Glutamatergic neuron (in vitro differentiated cells): Measurements from ENCODE around the gene TRPM2. TPM values are rescaled to one million over a fixed set of nuclear protein-coding genes. Genes with fewer than 3 reads are reported as not detected.

Experiments
- DNase-seq: peaks from one replicate; pipeline ENCODE4 v3.0.0; 2022
- H3K27ac Mint-ChIP-seq: one replicate; pipeline ENCODE4 v1.8.0; 2020; ENCODE audit warnings: mild to moderate bottlenecking, mixed read lengths, inconsistent platforms; ENCODE audit not compliant: unreplicated experiment
- H3K27me3 Mint-ChIP-seq: one replicate; pipeline ENCODE4 v1.8.0; 2020; ENCODE audit warnings: mild to moderate bottlenecking, moderate library complexity, mixed read lengths, inconsistent platforms; ENCODE audit not compliant: unreplicated experiment
- H3K36me3 Mint-ChIP-seq: one replicate; pipeline ENCODE4 v1.8.0; 2020; ENCODE audit warnings: mild to moderate bottlenecking, mixed read lengths, inconsistent platforms; ENCODE audit not compliant: unreplicated experiment
- H3K4me1 Mint-ChIP-seq: one replicate; pipeline ENCODE4 v1.8.0; 2020; ENCODE audit warnings: mild to moderate bottlenecking, low read depth, mixed read lengths, inconsistent platforms; ENCODE audit not compliant: unreplicated experiment
- H3K4me3 Mint-ChIP-seq: one replicate; pipeline ENCODE4 v1.8.0; 2020; ENCODE audit warnings: mild to moderate bottlenecking, mixed read lengths, inconsistent platforms; ENCODE audit not compliant: unreplicated experiment
- H3K9me3 Mint-ChIP-seq: one replicate; pipeline ENCODE4 v1.8.0; 2020; ENCODE audit warnings: mild to moderate bottlenecking, moderate library complexity, mixed read lengths, inconsistent platforms; ENCODE audit not compliant: unreplicated experiment
- CTCF ChIP-seq: fragments of 200-600 bp; sonication (generic); IDR thresholded peaks from one replicate; pipeline ENCODE4 v1.5.0; 2021; ENCODE audit not compliant: partially characterized antibody, unreplicated experiment
- total RNA-seq: library from RNA; stranded (reverse); fragmentation: NEBNext Ultra II Directional; extraction: Animal tissue kit (Norgen Biotek cat#: 25700); gene quantifications from one replicate; pipeline ENCODE4 v1.2.1, GENCODE V29; 2021; ENCODE audit not compliant: unreplicated experiment

The TRPM2 gene
- total RNA-seq, 1 donor from 2014 or later: not detected

- no peak overlapping the region for H3K4me3 Mint-ChIP-seq
- H3K4me1 Mint-ChIP-seq: no peaks in the 10 kb centered on the region
- peaks cover 8% of the 10 kb centered on the region for H3K27me3 Mint-ChIP-seq
- H3K27ac Mint-ChIP-seq: no peak overlapping the region
- no peak for DNase-seq
- no peak for TF ChIP-seq CTCF
- peaks cover 4% of the 10 kb centered on the region for H3K9me3 Mint-ChIP-seq
- peaks cover 8% of the 10 kb centered on the region for H3K36me3 Mint-ChIP-seq
These were observed 51.9 kb downstream of the TRPM2 start for GRCh38 chr21:44405091-44405947.

- H3K27ac Mint-ChIP-seq: no peak overlapping the region
- peaks cover 8% of the 10 kb centered on the region for H3K27me3 Mint-ChIP-seq
- H3K9me3 Mint-ChIP-seq: peaks cover 4% of the 10 kb centered on the region
- H3K4me1 Mint-ChIP-seq: no peaks in the 10 kb centered on the region
- H3K36me3 Mint-ChIP-seq: peaks cover 8% of the 10 kb centered on the region
- no peak overlapping the region for H3K4me3 Mint-ChIP-seq
- TF ChIP-seq CTCF: no peak
- no peak for DNase-seq
These were observed 52.8 kb downstream of the TRPM2 start for GRCh38 chr21:44405948-44406872.

GRCh38 chr21:44406953-44407352 is 53.5 kb downstream of the TRPM2 start:
- no peak for DNase-seq
- H3K27ac Mint-ChIP-seq: no peak overlapping the region
- no peak overlapping the region for H3K4me3 Mint-ChIP-seq
- H3K27me3 Mint-ChIP-seq: peaks cover 8% of the 10 kb centered on the region
- no peak for TF ChIP-seq CTCF
- no peaks in the 10 kb centered on the region for H3K4me1 Mint-ChIP-seq
- peaks cover 4% of the 10 kb centered on the region for H3K9me3 Mint-ChIP-seq
- H3K36me3 Mint-ChIP-seq: peaks cover 8% of the 10 kb centered on the region

GRCh38 chr21:44407493-44407892 is 54.1 kb downstream of the TRPM2 start:
- no peak overlapping the region for H3K4me3 Mint-ChIP-seq
- TF ChIP-seq CTCF: no peak
- peaks cover 4% of the 10 kb centered on the region for H3K9me3 Mint-ChIP-seq
- H3K27ac Mint-ChIP-seq: no peak overlapping the region
- no peak for DNase-seq
- peaks cover 8% of the 10 kb centered on the region for H3K27me3 Mint-ChIP-seq
- no peaks in the 10 kb centered on the region for H3K4me1 Mint-ChIP-seq
- H3K36me3 Mint-ChIP-seq: peaks cover 8% of the 10 kb centered on the region
